COLO668 (cell line): ENCODE measurements around the gene TRAF3IP3.
"Not testable (repeated sequence)": the region's sequence is repeated elsewhere in the genome, so short reads cannot be mapped to it uniquely, and the experiment has no call there.

ENCODE experiments used
- DNase-seq: peaks from one replicate; lab custom pipeline; 2025; ENCODE audit not compliant: unreplicated experiment; lab: John Stamatoyannopoulos, UW

The TRAF3IP3 gene

GRCh38 chr1:209767706-209768105, 11.9 kb downstream of the TRAF3IP3 start:
- DNase-seq: no peak

- no peak for DNase-seq
Observed at GRCh38 chr1:209768354-209768774, 12.5 kb downstream of the TRAF3IP3 start.

DNA sequence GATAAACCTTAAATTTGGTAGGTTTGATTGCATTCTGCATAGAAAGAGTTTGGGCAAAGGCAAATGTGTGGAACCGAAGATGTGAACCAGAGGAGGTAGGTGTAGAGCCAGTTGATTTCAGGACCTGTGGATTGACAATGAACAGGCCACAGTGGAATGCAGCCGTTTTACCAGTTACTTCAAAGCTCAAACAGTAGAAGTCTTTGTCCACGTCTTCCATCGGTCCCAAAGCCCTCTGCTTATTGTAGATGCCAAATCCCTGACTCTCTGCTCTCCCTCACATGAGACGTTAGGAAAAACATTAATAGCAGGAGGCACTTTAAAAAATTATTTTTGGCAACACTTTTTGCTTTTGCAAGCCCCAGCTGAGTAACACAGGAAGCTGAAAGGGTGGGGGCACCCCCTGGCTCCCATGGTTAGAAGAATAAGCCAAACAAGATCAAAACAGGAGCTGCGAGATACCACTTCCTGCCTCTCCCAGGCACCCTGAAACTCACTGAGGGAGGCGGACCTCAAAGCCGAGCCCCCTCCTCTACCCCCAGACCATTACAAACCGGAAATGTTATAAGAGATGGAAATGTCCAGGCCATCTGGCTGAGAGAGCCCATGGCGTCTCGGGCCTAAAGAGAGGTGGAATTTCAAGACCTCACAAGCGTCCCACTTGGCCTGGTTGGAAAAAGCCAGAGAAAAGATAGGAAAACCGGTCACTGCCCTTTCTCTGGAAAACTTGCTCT, 13.5 kb downstream of the TRAF3IP3 start:
- no peak for DNase-seq

GRCh38 chr1:209769971-209770370, 14.1 kb downstream of the TRAF3IP3 start:
- DNase-seq: no peak

DNA sequence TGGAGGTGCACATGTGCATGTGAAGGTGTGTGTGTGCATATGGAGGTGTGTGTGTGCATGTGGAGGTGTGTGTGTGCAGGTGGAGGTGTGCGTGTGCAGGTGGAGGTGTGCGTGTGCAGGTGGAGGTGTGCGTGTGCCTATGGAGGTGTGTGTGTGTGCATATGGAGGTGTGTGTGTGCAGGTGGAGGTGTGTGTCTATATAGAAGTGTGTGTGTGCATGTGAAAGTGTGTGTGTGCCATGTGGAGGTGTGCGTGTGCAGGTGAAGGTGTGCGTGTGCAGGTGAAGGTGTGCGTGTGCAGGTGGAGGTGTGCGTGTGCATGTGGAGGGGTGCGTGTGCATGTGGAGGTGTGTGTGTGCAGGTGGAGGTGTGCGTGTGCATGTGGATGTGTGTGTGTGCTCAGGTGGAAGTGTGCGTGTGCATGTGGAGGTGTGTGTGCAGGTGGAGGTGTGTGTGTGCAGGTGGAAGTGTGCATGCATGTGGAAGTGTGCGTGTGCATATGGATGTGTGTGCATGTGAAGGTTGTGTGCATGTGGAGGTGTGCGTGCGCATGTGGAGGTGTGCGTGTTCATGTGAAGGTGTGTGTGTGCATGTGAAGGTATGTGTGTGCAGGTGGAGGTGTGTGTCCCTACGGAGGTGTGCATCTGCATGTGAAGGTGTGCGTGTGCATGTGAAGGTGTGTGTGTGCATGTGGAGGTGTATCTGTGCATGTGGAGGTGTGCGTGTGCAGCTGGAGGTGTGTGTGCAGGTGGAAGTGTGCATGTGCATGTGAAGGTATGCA, 15.0 kb downstream of the TRAF3IP3 start:
- DNase-seq: no peak

GRCh38 chr1:209772126-209772525, 16.3 kb downstream of the TRAF3IP3 start:
- DNase-seq: no peak

DNA sequence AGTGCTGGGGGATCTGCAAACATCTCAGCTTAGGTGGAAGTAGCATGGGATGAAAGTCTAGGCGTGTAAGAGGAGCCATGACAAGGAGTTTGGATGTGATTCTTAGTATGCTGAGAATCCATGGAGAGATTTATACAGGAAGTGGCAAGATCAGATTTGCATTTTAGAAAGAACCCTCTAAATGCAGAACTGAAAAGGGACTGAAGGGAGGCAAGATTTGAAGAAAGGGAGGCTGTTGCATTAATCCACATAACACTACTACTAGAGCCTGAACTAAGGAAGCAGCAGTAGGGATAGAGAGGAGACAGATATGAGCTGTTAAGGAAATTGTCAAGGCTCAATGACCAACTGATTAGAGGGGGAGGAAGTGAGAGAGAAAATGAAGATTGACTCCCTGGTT, 18.7 kb downstream of the TRAF3IP3 start:
- no peak for DNase-seq

DNA sequence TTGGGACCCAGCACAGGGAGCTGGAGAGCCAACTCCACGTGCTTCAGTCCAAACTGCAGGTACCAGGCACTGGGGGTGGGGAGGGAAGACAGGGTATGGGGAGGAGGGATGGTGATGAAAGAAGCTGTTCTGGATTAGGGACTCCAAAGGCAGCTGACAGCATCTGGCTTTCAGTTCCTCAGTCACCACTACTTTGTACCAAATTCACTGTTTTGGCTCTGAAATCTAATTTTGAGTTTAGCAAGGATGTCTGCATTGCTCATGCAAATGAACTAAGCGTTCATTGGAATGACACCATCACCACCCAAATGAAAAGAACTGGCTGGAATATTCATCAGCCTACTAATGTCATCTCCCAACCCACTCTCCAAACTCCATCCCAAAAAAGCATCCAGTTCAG, 19.8 kb downstream of the TRAF3IP3 start:
- DNase-seq: no peak

- DNase-seq: no peak
Observed at GRCh38 chr1:209777587-209777986, 21.7 kb downstream of the TRAF3IP3 start.

DNA sequence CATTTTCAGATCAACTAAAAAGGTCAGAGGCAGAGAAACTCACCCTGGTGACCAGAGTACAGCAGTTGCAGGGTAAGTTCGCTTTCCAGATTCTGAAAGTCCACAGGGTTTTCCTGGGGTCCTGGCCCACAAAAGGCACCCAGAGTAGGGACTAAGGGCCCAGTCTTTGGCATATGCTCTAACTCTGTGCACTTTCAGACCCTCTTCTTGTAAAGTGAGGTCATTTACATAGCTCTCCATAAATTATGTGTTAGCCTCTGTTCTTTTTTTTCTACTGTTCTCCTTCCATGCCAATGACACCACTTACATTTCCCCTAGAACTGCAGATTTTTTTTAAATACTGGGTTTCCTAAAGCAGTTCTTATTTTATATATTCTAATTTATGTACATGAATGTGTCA, 22.2 kb downstream of the TRAF3IP3 start:
- DNase-seq: no peak

GRCh38 chr1:209780268-209780667, 24.4 kb downstream of the TRAF3IP3 start:
- no peak for DNase-seq

GRCh38 chr1:209783386-209783785, 27.5 kb downstream of the TRAF3IP3 start:
- no peak for DNase-seq

DNA sequence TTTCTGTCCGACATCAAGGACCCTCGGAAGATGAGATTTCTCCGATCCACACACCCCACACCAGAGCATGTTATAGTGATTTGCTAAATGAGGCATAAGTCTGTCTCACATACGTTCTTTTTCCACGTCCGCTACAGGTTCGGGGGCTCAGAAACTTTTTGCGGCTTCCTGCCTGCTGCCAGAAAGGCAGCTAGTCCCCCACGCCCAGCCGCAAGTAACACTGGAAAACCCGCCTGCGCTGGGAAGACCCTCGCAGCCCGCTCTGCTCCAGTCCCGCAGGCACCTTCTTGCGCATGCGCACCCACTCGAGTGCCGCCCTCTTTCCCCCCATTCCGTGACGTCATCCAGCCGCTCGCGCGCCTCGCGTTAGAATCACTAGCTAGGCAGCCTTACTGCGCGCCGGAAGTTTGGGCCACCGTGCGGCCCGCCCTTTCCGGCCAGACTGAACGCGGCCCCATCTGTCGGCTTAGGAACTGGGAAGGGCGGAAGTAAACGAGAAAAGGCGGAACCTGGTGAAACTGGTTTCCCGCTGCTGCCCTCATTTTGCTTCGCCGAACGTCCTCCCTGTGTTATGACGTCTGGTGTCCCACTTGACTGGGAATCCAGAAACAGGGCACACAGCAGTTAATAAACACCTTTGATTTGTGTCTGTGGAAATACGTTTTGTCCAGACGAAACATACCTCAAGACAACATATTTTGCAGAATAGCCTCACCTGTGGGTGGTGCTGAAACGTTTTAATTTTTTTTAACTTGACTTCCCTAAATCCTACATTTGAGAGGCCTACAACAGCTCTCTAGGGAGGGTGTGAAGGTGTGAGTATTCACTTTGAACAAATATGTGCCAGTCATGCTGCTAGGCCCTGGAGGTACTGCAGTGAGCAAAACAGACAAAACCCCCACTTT, 28.7 kb downstream of the TRAF3IP3 start, which contains the start of gene C1orf74:
Gene C1orf74, minus strand, starts transcription at position 295 of the 905 bp plus-strand sequence. CDS start 925 bp downstream, outside the sequence.
- DNase-seq: peak; percentile 99

DNA sequence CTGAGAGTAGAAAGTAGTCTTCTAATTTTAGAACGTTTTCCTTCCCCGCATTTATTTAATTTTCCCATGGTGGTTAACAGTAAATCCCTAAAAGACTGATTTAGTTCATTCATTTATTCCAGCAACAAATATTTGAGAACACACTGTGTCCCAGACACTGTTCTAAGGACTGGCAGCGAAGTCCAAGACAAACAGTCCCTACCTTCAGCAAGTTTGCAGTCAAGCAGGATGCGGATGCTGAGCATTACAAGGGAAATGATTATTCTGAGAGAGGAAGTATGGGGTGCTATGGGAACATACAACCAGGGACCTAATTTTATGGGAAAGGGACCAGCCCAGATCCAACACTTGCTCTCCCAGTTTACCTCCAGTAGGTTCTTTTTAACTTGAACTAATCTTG, 29.7 kb downstream of the TRAF3IP3 start:
- no peak for DNase-seq

DNA sequence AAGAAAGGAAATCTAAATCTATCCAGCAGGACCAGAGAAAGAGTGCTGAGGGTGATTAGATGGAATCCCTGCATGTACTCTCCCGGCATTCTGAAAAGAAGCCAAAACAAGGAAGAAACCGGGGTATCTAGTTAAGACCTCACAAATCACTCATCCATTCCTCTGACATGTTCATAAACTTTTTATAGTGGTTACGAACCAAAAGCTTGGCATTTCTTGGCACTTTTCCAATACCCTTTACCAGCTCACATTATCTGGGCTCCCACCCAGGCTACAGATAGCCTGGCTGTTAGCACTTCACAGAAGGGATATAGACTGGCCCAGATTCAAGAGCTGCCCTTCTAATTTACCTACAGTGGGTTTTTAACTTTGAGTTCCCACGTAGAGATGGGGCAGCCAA, 30.3 kb downstream of the TRAF3IP3 start:
- no peak for DNase-seq

DNA sequence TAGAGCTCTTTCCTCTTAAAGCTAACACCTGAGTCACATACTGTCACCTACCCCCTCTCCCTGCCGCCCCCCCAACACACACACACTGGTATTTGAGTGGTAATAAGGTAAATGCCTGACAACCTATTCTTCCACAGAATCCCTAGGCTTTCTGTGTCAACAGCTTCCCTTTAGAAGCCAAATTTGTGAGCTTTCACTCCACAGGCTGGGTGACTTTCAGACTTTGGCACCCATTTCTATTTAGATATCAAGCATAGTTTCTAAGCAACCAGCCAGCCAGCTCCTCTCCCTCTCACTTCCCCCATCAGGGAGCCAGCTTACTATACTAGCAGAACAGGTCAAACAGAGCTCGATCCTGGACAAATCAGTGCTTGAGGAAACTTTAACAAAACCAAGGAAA, 31.7 kb downstream of the TRAF3IP3 start:
- no peak for DNase-seq

GRCh38 chr1:209789245-209789644, 33.4 kb downstream of the TRAF3IP3 start:
- no peak for DNase-seq

DNA sequence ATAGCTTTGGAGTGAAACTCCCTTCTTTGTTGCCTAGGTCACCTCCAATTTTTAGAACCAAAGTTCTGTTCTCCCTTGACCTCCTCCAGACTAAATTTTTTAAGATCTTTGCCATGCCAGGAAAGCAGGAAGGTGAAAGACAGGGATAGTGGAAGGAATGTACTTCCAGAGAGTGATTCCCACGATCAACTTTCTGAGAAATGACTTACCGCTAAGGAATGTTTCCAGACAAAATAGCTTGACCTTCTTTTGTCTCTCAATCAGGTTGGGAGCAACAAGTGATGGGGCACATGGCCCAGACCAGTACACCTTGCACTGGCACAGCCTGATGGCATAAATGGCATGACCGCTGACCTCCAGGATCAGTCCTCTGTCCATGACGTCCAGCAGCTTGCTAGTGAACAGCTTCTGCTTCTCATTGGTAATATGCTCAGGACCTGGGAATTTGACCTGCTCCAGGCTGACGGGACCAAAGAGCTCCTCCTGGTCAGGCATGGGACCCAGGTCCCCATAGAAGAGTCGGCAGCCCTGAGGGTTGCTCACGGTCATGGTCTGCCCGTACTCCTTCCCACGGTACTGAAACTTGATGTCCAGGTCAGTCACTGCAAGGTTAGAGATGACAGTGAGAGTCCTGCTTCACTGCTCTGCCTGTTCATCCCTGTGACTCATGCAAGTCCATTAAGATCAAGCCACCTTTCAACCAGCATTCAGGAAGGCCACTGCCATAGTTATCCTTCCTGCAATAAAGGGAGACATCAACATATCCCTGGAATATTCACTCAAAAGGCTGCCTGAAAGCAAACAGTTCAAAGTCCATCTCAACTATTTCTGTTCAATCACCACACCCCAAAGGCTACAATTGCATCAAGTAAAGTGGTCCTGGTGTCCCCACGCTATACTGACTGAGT, 34.7 kb downstream of the TRAF3IP3 start:
- DNase-seq: no peak

DNA sequence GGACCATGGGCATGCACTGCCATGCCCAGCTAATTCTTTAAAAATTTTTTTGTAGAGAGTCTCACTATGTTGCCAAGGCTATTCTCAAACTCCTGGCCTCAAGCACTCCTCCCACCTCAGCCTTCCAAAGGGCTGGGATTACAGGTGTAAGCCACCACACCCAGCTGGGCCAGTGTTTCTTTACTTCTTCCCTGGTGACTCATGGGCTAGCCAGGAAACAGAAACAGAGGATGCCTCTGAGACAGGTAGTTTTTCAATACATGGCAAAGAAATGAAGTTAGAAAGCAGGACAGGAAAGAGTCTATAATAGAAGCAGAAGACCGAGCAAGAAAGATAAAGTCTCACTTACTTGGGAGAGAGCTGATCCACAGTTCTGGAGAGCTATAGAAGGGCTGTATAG, 36.1 kb downstream of the TRAF3IP3 start:
- DNase-seq: no peak

DNA sequence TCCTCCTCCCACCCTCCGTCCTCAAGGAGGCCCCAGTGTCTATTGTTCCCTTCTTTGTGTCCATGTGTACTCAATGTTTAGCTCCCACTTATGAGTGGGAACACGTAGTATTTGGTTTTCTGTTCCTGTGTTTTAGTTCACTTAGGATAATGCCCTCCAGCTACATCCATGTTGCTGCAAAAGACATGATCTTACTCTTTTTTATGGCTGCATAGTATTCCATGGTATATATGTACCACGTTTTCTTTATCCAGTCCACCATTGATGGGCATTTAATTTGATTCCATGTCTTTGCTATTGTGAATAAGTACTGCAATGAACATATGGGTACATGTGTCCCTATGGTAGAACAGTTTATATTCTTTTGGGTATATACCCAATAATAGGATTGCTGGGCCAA, 37.9 kb downstream of the TRAF3IP3 start:
- not testable (repeated sequence) for DNase-seq
